ENCODE measurements around the gene TOM1L2.

DNA sequence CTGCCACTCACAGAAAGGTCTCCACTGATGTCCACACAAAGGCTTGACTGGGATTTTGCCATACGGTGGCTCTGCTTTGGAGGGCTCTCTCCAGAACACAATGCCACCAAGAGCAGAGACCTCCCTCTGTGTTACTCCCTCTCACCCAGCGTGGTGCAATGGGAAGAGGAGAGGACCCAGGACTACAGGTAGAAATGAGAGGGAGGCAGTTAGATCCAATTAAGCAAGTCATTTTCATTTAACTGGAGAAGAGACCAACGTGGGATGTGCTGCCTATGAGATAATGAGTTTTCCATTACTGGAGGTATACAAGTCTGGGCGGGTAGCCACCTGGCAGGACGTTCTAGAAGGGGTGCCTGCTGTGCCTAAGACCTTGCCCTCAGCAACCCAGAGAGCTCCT, 34.2 kb downstream of the TOM1L2 start:
- TF ChIP-seq, protein P1, sequence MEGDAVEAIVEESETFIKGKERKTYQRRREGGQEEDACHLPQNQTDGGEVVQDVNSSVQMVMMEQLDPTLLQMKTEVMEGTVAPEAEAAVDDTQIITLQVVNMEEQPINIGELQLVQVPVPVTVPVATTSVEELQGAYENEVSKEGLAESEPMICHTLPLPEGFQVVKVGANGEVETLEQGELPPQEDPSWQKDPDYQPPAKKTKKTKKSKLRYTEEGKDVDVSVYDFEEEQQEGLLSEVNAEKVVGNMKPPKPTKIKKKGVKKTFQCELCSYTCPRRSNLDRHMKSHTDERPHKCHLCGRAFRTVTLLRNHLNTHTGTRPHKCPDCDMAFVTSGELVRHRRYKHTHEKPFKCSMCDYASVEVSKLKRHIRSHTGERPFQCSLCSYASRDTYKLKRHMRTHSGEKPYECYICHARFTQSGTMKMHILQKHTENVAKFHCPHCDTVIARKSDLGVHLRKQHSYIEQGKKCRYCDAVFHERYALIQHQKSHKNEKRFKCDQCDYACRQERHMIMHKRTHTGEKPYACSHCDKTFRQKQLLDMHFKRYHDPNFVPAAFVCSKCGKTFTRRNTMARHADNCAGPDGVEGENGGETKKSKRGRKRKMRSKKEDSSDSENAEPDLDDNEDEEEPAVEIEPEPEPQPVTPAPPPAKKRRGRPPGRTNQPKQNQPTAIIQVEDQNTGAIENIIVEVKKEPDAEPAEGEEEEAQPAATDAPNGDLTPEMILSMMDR (IDR thresholded peaks at IDR 0.05; ENCODE audit: insufficient read depth, low read length), result no peak
- TF ChIP-seq, protein P2, sequence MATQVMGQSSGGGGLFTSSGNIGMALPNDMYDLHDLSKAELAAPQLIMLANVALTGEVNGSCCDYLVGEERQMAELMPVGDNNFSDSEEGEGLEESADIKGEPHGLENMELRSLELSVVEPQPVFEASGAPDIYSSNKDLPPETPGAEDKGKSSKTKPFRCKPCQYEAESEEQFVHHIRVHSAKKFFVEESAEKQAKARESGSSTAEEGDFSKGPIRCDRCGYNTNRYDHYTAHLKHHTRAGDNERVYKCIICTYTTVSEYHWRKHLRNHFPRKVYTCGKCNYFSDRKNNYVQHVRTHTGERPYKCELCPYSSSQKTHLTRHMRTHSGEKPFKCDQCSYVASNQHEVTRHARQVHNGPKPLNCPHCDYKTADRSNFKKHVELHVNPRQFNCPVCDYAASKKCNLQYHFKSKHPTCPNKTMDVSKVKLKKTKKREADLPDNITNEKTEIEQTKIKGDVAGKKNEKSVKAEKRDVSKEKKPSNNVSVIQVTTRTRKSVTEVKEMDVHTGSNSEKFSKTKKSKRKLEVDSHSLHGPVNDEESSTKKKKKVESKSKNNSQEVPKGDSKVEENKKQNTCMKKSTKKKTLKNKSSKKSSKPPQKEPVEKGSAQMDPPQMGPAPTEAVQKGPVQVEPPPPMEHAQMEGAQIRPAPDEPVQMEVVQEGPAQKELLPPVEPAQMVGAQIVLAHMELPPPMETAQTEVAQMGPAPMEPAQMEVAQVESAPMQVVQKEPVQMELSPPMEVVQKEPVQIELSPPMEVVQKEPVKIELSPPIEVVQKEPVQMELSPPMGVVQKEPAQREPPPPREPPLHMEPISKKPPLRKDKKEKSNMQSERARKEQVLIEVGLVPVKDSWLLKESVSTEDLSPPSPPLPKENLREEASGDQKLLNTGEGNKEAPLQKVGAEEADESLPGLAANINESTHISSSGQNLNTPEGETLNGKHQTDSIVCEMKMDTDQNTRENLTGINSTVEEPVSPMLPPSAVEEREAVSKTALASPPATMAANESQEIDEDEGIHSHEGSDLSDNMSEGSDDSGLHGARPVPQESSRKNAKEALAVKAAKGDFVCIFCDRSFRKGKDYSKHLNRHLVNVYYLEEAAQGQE (IDR thresholded peaks at IDR 0.05; ENCODE audit: insufficient replicate concordance, low read depth), result no peak
